K562 (cell line): ENCODE measurements around the gene DOK4. TPM values are rescaled to one million over a fixed set of nuclear protein-coding genes. Genes with fewer than 3 reads are reported as not detected.

Experiments used
- CHAMP1 ChIP-seq: fragments of 450-650 bp; IDR thresholded peaks from 2 replicates; pipeline ENCODE4 v1.6.1; 2016; ENCODE audit warnings: mild to moderate bottlenecking
- ELF4 ChIP-seq: fragments of 450-650 bp; formaldehyde crosslinking; IDR thresholded peaks from 2 replicates; pipeline ENCODE4 v1.4.0; 2022; ENCODE audit warnings: missing genetic modification characterization
- PKNOX1 ChIP-seq: fragments of 450-650 bp; IDR thresholded peaks from 2 replicates; pipeline ENCODE4 v1.6.1; 2016
- RBM34 ChIP-seq: fragments of 200-400 bp; formaldehyde crosslinking; IDR thresholded peaks from 2 replicates; pipeline ENCODE4 v1.6.1; 2018; ENCODE audit warnings: low read length, borderline replicate concordance; ENCODE audit not compliant: insufficient read depth
- REST ChIP-seq, 2 experiments: fragments of 450-650 bp; formaldehyde crosslinking in 1 of 2; IDR thresholded peaks; 2 replicates each; pipeline versions ENCODE4 v1.4.0 to v1.6.1; 2014 to 2020; ENCODE audit warnings: mild to moderate bottlenecking in 2 of 2, borderline replicate concordance in 1 of 2, low read depth in 1 of 2
- RHOXF2B ChIP-seq: fragments of 250-450 bp; sonication (Bioruptor Pico); conservative IDR thresholded peaks from 2 replicates; pipeline ENCODE4 v1.5.1; 2021
- SRSF3 ChIP-seq: fragments of 200-400 bp; formaldehyde crosslinking; IDR thresholded peaks from 2 replicates; pipeline ENCODE4 v1.6.1; 2016; ENCODE audit warnings: mild to moderate bottlenecking, low read length, moderate library complexity; ENCODE audit not compliant: insufficient read depth
- VEZF1 ChIP-seq: fragments of 200-800 bp; sonication (Bioruptor generic); IDR thresholded peaks from 2 replicates; pipeline ENCODE4 v1.6.1; 2017; ENCODE audit warnings: missing genetic modification characterization, missing compliant biosample characterization
- ZBTB5 ChIP-seq: fragments of 450-650 bp; IDR thresholded peaks from 2 replicates; pipeline ENCODE4 v1.6.1; 2017; ENCODE audit warnings: antibody characterized with exemption
- ZNF140 ChIP-seq: fragments of 250-450 bp; sonication (Bioruptor Pico); IDR thresholded peaks from 2 replicates; pipeline ENCODE4 v1.8.0; 2021; ENCODE audit warnings: moderate library complexity, mild to moderate bottlenecking, inconsistent platforms
- ZNF561 ChIP-seq: fragments of 450-650 bp; formaldehyde crosslinking; conservative IDR thresholded peaks from 2 replicates; pipeline ENCODE4 v1.4.0; 2020; ENCODE audit warnings: mild to moderate bottlenecking, moderate library complexity
- polyA plus RNA-seq, 8 experiments: library from polyadenylated mRNA; depleted of rRNA in 4 of 8; stranded (reverse) in 5 of 8; unstranded in 3 of 8; fragments of >200 nt; fragmentation: Nextera tagmentation in 2 of 8; fragmentation: Illumina TruSeq in 1 of 8; extraction: Ambion mirVana in 2 of 8; extraction: Trizol in 1 of 8; gene quantifications; 2 replicates each; pipeline versions ENCODE4 v1.2.1 to v1.2.3, GENCODE V29; 2011 to 2014; ENCODE audit warnings: inconsistent platforms in 1 of 8, missing spikeins in 1 of 8
- total RNA-seq, 7 experiments: library from RNA; depleted of rRNA in 6 of 7; stranded (reverse); fragments of >200 nt in 6 of 7; fragmentation: Illumina TruSeq in 2 of 7; extraction: Trizol in 2 of 7; gene quantifications; 2 replicates each; pipeline versions ENCODE4 v1.2.1 to v1.2.3, GENCODE V29; 2011 to 2021; ENCODE audit warnings: low replicate concordance in 1 of 7

Gene DOK4
- total and polyA plus RNA-seq, 9 of the 15 experiments (the other 6 are each of a cell fraction or from before 2014, with no cell fraction given): 0.10 to 14.4 (median 8.3) TPM

GRCh38 chr16:57447186-57447962 lies 38.9 kb downstream of the DOK4 start, which contains the start of the genes CIAPIN1 and COQ9 (continued):
- TF ChIP-seq SRSF3 (no peak), ZNF140 (no peak), ZNF561 (CRISPR knock-in tag) (no peak), RHOXF2B (no peak), CHAMP1 (no peak), PKNOX1 (no peak), ZBTB5 (no peak), REST (IDR thresholded peaks at IDR 0.05; ENCODE audit: borderline replicate concordance) (no peak), REST (CRISPR knock-in tag; IDR thresholded peaks at IDR 0.05; ENCODE audit: low read depth) (no peak), ELF4 (CRISPR knock-in tag) (peak; percentile 76; the same call in 1 of the 2 replicates), VEZF1 (CRISPR knock-in tag) (peak; percentile 64), RBM34 (no peak)
